HepG2 (cell line): ENCODE measurements around the gene NHSL1. TPM values are rescaled to one million over a fixed set of nuclear protein-coding genes. Genes with fewer than 3 reads are reported as not detected.
A peak's percentile ranks its signal among the peaks of the same experiment; 100 is the strongest.

Experiments used
- HOXA7 ChIP-seq: sonication (generic); formaldehyde crosslinking; IDR thresholded peaks from 2 replicates; pipeline ENCODE4 v1.8.1; 2022; ENCODE audit warnings: mild to moderate bottlenecking, missing genetic modification reagents, moderate library complexity
- KLF13 ChIP-seq: sonication (generic); formaldehyde crosslinking; IDR thresholded peaks from 2 replicates; pipeline ENCODE4 v1.4.0; 2020; ENCODE audit warnings: mild to moderate bottlenecking, missing genetic modification reagents
- MLLT10 ChIP-seq: sonication (generic); formaldehyde crosslinking; IDR thresholded peaks from 2 replicates; pipeline ENCODE4 v1.4.0; 2020; ENCODE audit warnings: missing genetic modification reagents
- RAD21 ChIP-seq: fragments of 450-650 bp; formaldehyde crosslinking; IDR thresholded peaks from 2 replicates; pipeline ENCODE4 v1.5.0; 2020; ENCODE audit warnings: mild to moderate bottlenecking
- SMARCC2 ChIP-seq: fragments of 450-650 bp; IDR thresholded peaks from 2 replicates; pipeline ENCODE4 v1.6.1; 2017; ENCODE audit warnings: antibody characterized with exemption, mild to moderate bottlenecking
- SRF ChIP-seq: IDR thresholded peaks from 2 replicates; pipeline ENCODE4 v1.6.1; 2011; ENCODE audit warnings: mild to moderate bottlenecking, low read depth, low read length, moderate library complexity
- TEAD3 ChIP-seq: optimal IDR thresholded peaks from 2 replicates; pipeline ENCODE3; 2016; ENCODE audit warnings: borderline replicate concordance
- ZNF331 ChIP-seq: sonication (generic); formaldehyde crosslinking; IDR thresholded peaks from 2 replicates; pipeline ENCODE4 v1.4.0; 2020; ENCODE audit warnings: missing genetic modification reagents
- ZNF577 ChIP-seq: sonication (generic); formaldehyde crosslinking; IDR thresholded peaks from 2 replicates; pipeline ENCODE4 v1.4.0; 2020; ENCODE audit warnings: mild to moderate bottlenecking, low read depth, missing genetic modification reagents, borderline replicate concordance
- ZNF7 ChIP-seq: IDR thresholded peaks from 2 replicates; pipeline ENCODE4 v1.6.1; 2016; ENCODE audit warnings: missing biosample characterization, missing genetic modification reagents
- ZNF761 ChIP-seq: sonication (generic); formaldehyde crosslinking; conservative IDR thresholded peaks from 2 replicates; pipeline ENCODE4 v1.4.0; 2020; ENCODE audit warnings: mild to moderate bottlenecking, missing genetic modification reagents
- ZNF781 ChIP-seq: sonication (generic); formaldehyde crosslinking; IDR thresholded peaks from 2 replicates; pipeline ENCODE4 v1.5.1; 2020; ENCODE audit warnings: borderline replicate concordance, mild to moderate bottlenecking, missing genetic modification reagents; ENCODE audit errors: not compliant biosample characterization
- polyA plus RNA-seq, 8 experiments: library from polyadenylated mRNA; depleted of rRNA in 3 of 8; stranded (reverse) in 7 of 8; unstranded in 1 of 8; fragments of >200 nt; fragmentation: Illumina TruSeq in 4 of 8; extraction: Trizol in 4 of 8; gene quantifications; 2 replicates each; pipeline versions ENCODE4 v1.2.1 to v1.2.3, GENCODE V29; 2011 to 2016; ENCODE audit warnings: low read depth in 4 of 8, missing spikeins in 1 of 8, mixed read lengths in 1 of 8; ENCODE audit not compliant: insufficient read depth in 1 of 8
- total RNA-seq, 5 experiments: library from RNA; depleted of rRNA; stranded (reverse); fragments of >200 nt; fragmentation: Illumina TruSeq; extraction: Trizol; gene quantifications; 2 replicates each; pipeline ENCODE4 v1.2.3, GENCODE V29; 2016; ENCODE audit warnings: low read depth in 1 of 5
- TF ChIP-seq, protein P1 (sequence below): sonication (generic); formaldehyde crosslinking; IDR thresholded peaks from 2 replicates; pipeline ENCODE4 v1.5.1; 2020; ENCODE audit warnings: mild to moderate bottlenecking, moderate library complexity, missing genetic modification reagents
- TF ChIP-seq, protein P2 (sequence below): sonication (generic); formaldehyde crosslinking; IDR thresholded peaks from 2 replicates; pipeline ENCODE4 v1.4.0; 2020; ENCODE audit warnings: mild to moderate bottlenecking, low read depth, missing genetic modification reagents
- TF ChIP-seq, protein P3 (sequence below): sonication (generic); formaldehyde crosslinking; IDR thresholded peaks from 2 replicates; pipeline ENCODE4 v1.4.0; 2020; ENCODE audit warnings: missing genetic modification reagents
- TF ChIP-seq, protein P4 (sequence below): sonication (generic); formaldehyde crosslinking; IDR thresholded peaks from 2 replicates; pipeline ENCODE4 v1.5.0; 2020; ENCODE audit warnings: mild to moderate bottlenecking, missing genetic modification reagents
- TF ChIP-seq, protein P5 (sequence below), 2 experiments: IDR thresholded peaks; 2 replicates each; pipeline ENCODE4 v1.6.1; 2011 to 2012; ENCODE audit warnings: low read length in 2 of 2, borderline replicate concordance in 1 of 2, low read depth in 1 of 2, mild to moderate bottlenecking in 1 of 2, moderate library complexity in 1 of 2

Gene NHSL1
- total and polyA plus RNA-seq, 2 of the 13 experiments (the other 11 are each of a cell fraction or from before 2014, with no cell fraction given), result 24.9 to 53.6 TPM

DNA sequence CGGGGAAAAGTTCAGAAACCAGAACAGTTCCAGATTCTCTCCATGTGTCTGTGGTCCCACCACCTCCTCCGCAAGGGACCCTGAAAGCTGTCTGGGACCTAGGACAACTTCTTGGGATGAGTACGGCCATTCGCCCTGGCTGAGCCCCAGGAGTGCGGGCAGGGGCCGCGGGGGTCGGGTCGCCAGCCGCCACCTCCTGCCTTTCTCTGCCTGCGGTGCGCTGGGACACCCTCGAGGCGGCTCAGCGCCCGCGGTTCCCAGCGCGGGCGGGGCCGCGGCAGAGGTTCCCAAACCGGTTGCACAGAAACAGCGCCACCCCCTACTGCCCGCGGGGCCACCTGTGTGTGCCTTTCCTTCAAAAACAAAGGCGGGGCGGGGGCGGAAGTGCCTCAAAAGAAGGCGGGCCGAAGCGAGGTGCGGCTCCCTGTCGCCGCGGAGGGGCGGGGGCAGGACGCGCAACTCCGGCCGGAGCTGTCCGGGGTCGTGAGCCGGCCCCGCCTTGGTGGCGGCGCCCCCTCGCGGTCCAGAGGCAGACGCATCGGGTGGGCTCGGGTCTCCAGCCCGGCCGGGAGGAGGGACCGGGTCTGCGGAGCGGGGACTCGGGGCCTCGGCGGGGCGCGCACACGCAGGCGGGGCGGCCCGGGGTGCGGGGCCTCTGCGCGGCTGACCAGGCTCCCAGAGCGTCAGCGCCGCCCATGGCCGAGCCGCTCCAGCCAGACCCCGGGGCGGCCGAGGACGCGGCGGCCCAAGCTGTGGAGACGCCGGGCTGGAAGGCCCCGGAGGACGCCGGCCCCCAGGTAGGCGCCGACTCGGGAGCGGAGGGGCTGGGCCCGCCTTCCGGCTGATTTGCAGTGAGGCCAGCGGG, 95.3 kb downstream of the NHSL1 start, which contains the start of gene HEBP2 (continued):
- no peak for TF ChIP-seq HOXA7 (CRISPR knock-in tag)
- TF ChIP-seq ZNF331, result peak; percentile 85
- TF ChIP-seq TEAD3 (CRISPR knock-in tag), result peak; percentile 43
- no peak for TF ChIP-seq KLF13 (CRISPR knock-in tag)
- TF ChIP-seq MLLT10, result no peak
- TF ChIP-seq RAD21 (CRISPR knock-in tag), result peak; percentile 97
- TF ChIP-seq, protein P1, sequence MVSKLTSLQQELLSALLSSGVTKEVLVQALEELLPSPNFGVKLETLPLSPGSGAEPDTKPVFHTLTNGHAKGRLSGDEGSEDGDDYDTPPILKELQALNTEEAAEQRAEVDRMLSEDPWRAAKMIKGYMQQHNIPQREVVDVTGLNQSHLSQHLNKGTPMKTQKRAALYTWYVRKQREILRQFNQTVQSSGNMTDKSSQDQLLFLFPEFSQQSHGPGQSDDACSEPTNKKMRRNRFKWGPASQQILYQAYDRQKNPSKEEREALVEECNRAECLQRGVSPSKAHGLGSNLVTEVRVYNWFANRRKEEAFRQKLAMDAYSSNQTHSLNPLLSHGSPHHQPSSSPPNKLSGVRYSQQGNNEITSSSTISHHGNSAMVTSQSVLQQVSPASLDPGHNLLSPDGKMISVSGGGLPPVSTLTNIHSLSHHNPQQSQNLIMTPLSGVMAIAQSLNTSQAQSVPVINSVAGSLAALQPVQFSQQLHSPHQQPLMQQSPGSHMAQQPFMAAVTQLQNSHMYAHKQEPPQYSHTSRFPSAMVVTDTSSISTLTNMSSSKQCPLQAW (CRISPR knock-in tag), result peak; percentile 74; the same call in 1 of the 2 replicates
- TF ChIP-seq, protein P2, sequence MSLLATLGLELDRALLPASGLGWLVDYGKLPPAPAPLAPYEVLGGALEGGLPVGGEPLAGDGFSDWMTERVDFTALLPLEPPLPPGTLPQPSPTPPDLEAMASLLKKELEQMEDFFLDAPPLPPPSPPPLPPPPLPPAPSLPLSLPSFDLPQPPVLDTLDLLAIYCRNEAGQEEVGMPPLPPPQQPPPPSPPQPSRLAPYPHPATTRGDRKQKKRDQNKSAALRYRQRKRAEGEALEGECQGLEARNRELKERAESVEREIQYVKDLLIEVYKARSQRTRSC (CRISPR knock-in tag), result no peak; the same call in 1 of the 2 replicates
- no peak for TF ChIP-seq ZNF781 (CRISPR knock-in tag)
- TF ChIP-seq SMARCC2, result no peak; the same call in 1 of the 2 replicates
- TF ChIP-seq, protein P3, sequence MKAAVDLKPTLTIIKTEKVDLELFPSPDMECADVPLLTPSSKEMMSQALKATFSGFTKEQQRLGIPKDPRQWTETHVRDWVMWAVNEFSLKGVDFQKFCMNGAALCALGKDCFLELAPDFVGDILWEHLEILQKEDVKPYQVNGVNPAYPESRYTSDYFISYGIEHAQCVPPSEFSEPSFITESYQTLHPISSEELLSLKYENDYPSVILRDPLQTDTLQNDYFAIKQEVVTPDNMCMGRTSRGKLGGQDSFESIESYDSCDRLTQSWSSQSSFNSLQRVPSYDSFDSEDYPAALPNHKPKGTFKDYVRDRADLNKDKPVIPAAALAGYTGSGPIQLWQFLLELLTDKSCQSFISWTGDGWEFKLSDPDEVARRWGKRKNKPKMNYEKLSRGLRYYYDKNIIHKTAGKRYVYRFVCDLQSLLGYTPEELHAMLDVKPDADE (CRISPR knock-in tag), result no peak; the same call in none of the 2 replicates
- TF ChIP-seq, protein P4, sequence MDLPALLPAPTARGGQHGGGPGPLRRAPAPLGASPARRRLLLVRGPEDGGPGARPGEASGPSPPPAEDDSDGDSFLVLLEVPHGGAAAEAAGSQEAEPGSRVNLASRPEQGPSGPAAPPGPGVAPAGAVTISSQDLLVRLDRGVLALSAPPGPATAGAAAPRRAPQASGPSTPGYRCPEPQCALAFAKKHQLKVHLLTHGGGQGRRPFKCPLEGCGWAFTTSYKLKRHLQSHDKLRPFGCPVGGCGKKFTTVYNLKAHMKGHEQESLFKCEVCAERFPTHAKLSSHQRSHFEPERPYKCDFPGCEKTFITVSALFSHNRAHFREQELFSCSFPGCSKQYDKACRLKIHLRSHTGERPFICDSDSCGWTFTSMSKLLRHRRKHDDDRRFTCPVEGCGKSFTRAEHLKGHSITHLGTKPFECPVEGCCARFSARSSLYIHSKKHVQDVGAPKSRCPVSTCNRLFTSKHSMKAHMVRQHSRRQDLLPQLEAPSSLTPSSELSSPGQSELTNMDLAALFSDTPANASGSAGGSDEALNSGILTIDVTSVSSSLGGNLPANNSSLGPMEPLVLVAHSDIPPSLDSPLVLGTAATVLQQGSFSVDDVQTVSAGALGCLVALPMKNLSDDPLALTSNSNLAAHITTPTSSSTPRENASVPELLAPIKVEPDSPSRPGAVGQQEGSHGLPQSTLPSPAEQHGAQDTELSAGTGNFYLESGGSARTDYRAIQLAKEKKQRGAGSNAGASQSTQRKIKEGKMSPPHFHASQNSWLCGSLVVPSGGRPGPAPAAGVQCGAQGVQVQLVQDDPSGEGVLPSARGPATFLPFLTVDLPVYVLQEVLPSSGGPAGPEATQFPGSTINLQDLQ, result no peak
- TF ChIP-seq ZNF577, result peak; percentile 10; the same call in 1 of the 2 replicates
- TF ChIP-seq ZNF761 (CRISPR knock-in tag), result peak; percentile 83; the same call in 1 of the 2 replicates
- no peak for TF ChIP-seq SRF
- TF ChIP-seq ZNF7, result 0 out of 2 replicates have a peak, but pooled peaks have one; percentile 9
- TF ChIP-seq, protein P5, sequence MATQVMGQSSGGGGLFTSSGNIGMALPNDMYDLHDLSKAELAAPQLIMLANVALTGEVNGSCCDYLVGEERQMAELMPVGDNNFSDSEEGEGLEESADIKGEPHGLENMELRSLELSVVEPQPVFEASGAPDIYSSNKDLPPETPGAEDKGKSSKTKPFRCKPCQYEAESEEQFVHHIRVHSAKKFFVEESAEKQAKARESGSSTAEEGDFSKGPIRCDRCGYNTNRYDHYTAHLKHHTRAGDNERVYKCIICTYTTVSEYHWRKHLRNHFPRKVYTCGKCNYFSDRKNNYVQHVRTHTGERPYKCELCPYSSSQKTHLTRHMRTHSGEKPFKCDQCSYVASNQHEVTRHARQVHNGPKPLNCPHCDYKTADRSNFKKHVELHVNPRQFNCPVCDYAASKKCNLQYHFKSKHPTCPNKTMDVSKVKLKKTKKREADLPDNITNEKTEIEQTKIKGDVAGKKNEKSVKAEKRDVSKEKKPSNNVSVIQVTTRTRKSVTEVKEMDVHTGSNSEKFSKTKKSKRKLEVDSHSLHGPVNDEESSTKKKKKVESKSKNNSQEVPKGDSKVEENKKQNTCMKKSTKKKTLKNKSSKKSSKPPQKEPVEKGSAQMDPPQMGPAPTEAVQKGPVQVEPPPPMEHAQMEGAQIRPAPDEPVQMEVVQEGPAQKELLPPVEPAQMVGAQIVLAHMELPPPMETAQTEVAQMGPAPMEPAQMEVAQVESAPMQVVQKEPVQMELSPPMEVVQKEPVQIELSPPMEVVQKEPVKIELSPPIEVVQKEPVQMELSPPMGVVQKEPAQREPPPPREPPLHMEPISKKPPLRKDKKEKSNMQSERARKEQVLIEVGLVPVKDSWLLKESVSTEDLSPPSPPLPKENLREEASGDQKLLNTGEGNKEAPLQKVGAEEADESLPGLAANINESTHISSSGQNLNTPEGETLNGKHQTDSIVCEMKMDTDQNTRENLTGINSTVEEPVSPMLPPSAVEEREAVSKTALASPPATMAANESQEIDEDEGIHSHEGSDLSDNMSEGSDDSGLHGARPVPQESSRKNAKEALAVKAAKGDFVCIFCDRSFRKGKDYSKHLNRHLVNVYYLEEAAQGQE (IDR thresholded peaks at IDR 0.05; ENCODE audit: borderline replicate concordance in 1 of 2, low read depth in 1 of 2, low read length in 2 of 2), result peak; percentile 1 to 71; a peak in 3 of 4 replicates
